ENCODE data around the gene MAPK1. TPM values are rescaled to one million over a fixed set of nuclear protein-coding genes. Genes with fewer than 3 reads are reported as not detected.

MAPK1 gene
- total and polyA plus RNA-seq, 9 of the 15 experiments (the other 6 are each of a cell fraction or from before 2014, with no cell fraction given), result 46.3 to 575 (median 283) TPM

- TF ChIP-seq UBTF (IDR thresholded peaks at IDR 0.05; ENCODE audit: borderline replicate concordance in 1 of 2, low read depth in 2 of 2, low read length in 2 of 2), result 0 out of 4 replicates have a peak, but pooled peaks of 1 of the 2 experiments have one; percentile 24
- TF ChIP-seq ID3 (CRISPR knock-in tag; IDR thresholded peaks at IDR 0.05), result no peak
- TF ChIP-seq ID3 (tag; IDR thresholded peaks at IDR 0.05), result no peak
- TF ChIP-seq NCOA4 (IDR thresholded peaks at IDR 0.05; ENCODE audit: partially characterized antibody), result no peak
- TF ChIP-seq ZNF431 (CRISPR knock-in tag; IDR thresholded peaks at IDR 0.05), result no peak
- TF ChIP-seq BHLHE40 (IDR thresholded peaks at IDR 0.05; ENCODE audit: low read length), result peak; percentile 26; the same call in 1 of the 2 replicates
- no peak for TF ChIP-seq USF2 (CRISPR knock-in tag; IDR thresholded peaks at IDR 0.05)
- TF ChIP-seq ATF3 (IDR thresholded peaks at IDR 0.05), result no peak
- 0 out of 2 replicates have a peak, but pooled peaks have one; percentile 24 for TF ChIP-seq ATF3 (CRISPR knock-in tag; conservative IDR thresholded peaks at IDR 0.05)
- peak; percentile 89 for TF ChIP-seq JUND (IDR thresholded peaks at IDR 0.05; ENCODE audit: borderline replicate concordance, low read depth, low read length)
- TF ChIP-seq JUND (tag; IDR thresholded peaks at IDR 0.05; ENCODE audit: borderline replicate concordance, low read depth, low read length), result no peak
- TF ChIP-seq JUN (IDR thresholded peaks at IDR 0.05; ENCODE audit: borderline replicate concordance, low read depth, low read length), result peak; percentile 70; the same call in 1 of the 2 replicates
- TF ChIP-seq JUN (CRISPR knock-in tag; IDR thresholded peaks at IDR 0.05; ENCODE audit: borderline replicate concordance), result no peak
- no peak for TF ChIP-seq TCFL5 (CRISPR knock-in tag; conservative IDR thresholded peaks at IDR 0.05)
- TF ChIP-seq RBM39 (optimal IDR thresholded peaks at IDR 0.05; ENCODE audit: low read depth, low read length), result no peak
- peak; percentile 43 for TF ChIP-seq CREBBP (IDR thresholded peaks at IDR 0.05; ENCODE audit: low read depth, low read length)
- no peak for TF ChIP-seq ZBTB7A (IDR thresholded peaks at IDR 0.05; ENCODE audit: borderline replicate concordance, control insufficient read depth, low read depth, low read length)
- TF ChIP-seq ETS1 (conservative IDR thresholded peaks at IDR 0.05; ENCODE audit: control insufficient read depth, low read depth, low read length), result no peak
- peak; percentile 21; the same call in 1 of the 2 replicates for TF ChIP-seq HDAC8 (tag; IDR thresholded peaks at IDR 0.05)
- TF ChIP-seq COPS2 (conservative IDR thresholded peaks at IDR 0.05), result no peak
- no peak for TF ChIP-seq ZNF165 (CRISPR knock-in tag; IDR thresholded peaks at IDR 0.05; ENCODE audit: borderline replicate concordance)
- no peak for TF ChIP-seq MED1 (CRISPR knock-in tag; IDR thresholded peaks at IDR 0.05; ENCODE audit: borderline replicate concordance)
These were observed 136.7 kb downstream of the MAPK1 start (continued) for GRCh38 chr22:21730535-21731308.
